ENCODE results near the gene BCAS4. TPM values are rescaled to one million over a fixed set of nuclear protein-coding genes. Genes with fewer than 3 reads are reported as not detected.

The BCAS4 gene
- total RNA-seq, 3 donors from 2014 or later = 6.6 to 22.2 (median 10.5) TPM

DNA sequence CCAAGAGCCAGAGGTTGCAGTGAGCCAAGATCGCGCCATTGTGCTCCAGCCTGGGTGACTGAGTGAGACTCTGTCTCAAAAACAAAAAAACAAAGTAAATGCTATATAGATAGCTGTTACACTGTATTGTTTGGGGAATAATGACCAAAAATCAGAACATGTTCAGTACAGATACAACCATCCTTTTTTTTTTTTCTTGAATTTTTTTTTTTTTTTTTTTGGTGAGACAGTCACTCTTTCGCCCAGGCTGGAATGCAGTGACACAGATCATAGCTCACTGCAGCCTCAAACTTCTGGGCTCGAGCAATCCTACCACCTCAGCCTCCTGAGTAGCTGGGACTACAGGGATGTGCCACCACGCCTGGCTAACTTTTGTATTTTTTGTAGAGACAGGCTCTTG is 63.7 kb downstream of the BCAS4 start:
- Histone ChIP-seq H3K36me3 (no peaks in the 10 kb centered on the region), H3K27ac (no peak overlapping the region), H3K27me3 (no peaks in the 10 kb centered on the region), H3K9me3 (no peaks in the 10 kb centered on the region), H3K4me1 (no peaks in the 10 kb centered on the region), H3K4me3 (no peak overlapping the region)
- no peak for DNase-seq (ENCODE audit: low spot score in 2 of 2)
- TF ChIP-seq CTCF (IDR thresholded peaks at IDR 0.05) = no peak
- no peak for TF ChIP-seq POLR2AphosphoS5 (IDR thresholded peaks at IDR 0.05)
- TF ChIP-seq POLR2A (IDR thresholded peaks at IDR 0.05) = no peak
- intact Hi-C loops (cut with DNase I; ENCODE audit: low total_unique reads) = no loop called here

- no peak for DNase-seq (ENCODE audit: low spot score in 2 of 2)
- H3K36me3 ChIP-seq = no peaks in the 10 kb centered on the region
- no peaks in the 10 kb centered on the region for H3K4me1 ChIP-seq
- no peak overlapping the region for H3K27ac ChIP-seq
- TF ChIP-seq POLR2A (IDR thresholded peaks at IDR 0.05) (no peak), POLR2AphosphoS5 (IDR thresholded peaks at IDR 0.05) (no peak), CTCF (IDR thresholded peaks at IDR 0.05) (no peak)
- intact Hi-C loops (cut with DNase I; ENCODE audit: low total_unique reads) = no loop called here
- no peaks in the 10 kb centered on the region for H3K27me3 ChIP-seq
- H3K4me3 ChIP-seq = no peak overlapping the region
- no peaks in the 10 kb centered on the region for H3K9me3 ChIP-seq
Observed at GRCh38 chr20:50859161-50859560, 64.3 kb downstream of the BCAS4 start.

GRCh38 chr20:50861012-50861411 is 66.2 kb downstream of the BCAS4 start:
- Histone ChIP-seq H3K4me1 (no peaks in the 10 kb centered on the region), H3K9me3 (no peaks in the 10 kb centered on the region), H3K27me3 (no peaks in the 10 kb centered on the region), H3K4me3 (no peak overlapping the region), H3K36me3 (no peaks in the 10 kb centered on the region), H3K27ac (no peak overlapping the region)
- TF ChIP-seq POLR2A (IDR thresholded peaks at IDR 0.05) (no peak), POLR2AphosphoS5 (IDR thresholded peaks at IDR 0.05) (no peak), CTCF (IDR thresholded peaks at IDR 0.05) (no peak)
- intact Hi-C loops (cut with DNase I; ENCODE audit: low total_unique reads) = no loop called here
- DNase-seq (ENCODE audit: low spot score in 2 of 2) = no peak

- no peaks in the 10 kb centered on the region for H3K27me3 ChIP-seq
- intact Hi-C loops (cut with DNase I; ENCODE audit: low total_unique reads) = no loop called here
- no peak overlapping the region for H3K4me3 ChIP-seq
- TF ChIP-seq POLR2AphosphoS5 (IDR thresholded peaks at IDR 0.05) (no peak), CTCF (IDR thresholded peaks at IDR 0.05) (no peak), POLR2A (IDR thresholded peaks at IDR 0.05) (no peak)
- H3K36me3 ChIP-seq = no peaks in the 10 kb centered on the region
- H3K4me1 ChIP-seq = no peaks in the 10 kb centered on the region
- no peaks in the 10 kb centered on the region for H3K9me3 ChIP-seq
- H3K27ac ChIP-seq = no peak overlapping the region
- no peak for DNase-seq (ENCODE audit: low spot score in 2 of 2)
Observed at GRCh38 chr20:50862546-50862945, 67.7 kb downstream of the BCAS4 start.

GRCh38 chr20:50865114-50865513 is 70.3 kb downstream of the BCAS4 start:
- TF ChIP-seq POLR2AphosphoS5 (IDR thresholded peaks at IDR 0.05) (no peak), CTCF (IDR thresholded peaks at IDR 0.05) (no peak), POLR2A (IDR thresholded peaks at IDR 0.05) (no peak)
- H3K27me3 ChIP-seq = no peaks in the 10 kb centered on the region

More at GRCh38 chr20:50865114-50865513, 70.3 kb downstream of the BCAS4 start:
- intact Hi-C loops (cut with DNase I; ENCODE audit: low total_unique reads) = no loop called here
- H3K27ac ChIP-seq = no peak overlapping the region
- no peaks in the 10 kb centered on the region for H3K4me1 ChIP-seq
- H3K4me3 ChIP-seq = no peak overlapping the region
- DNase-seq (ENCODE audit: low spot score in 2 of 2) = no peak
- no peaks in the 10 kb centered on the region for H3K9me3 ChIP-seq
- H3K36me3 ChIP-seq = no peaks in the 10 kb centered on the region

All from breast epithelium (tissue), 4 donors.